ENCODE data around the gene ARMC2. TPM values are rescaled to one million over a fixed set of nuclear protein-coding genes. Genes with fewer than 3 reads are reported as not detected.

Gene ARMC2
- total and polyA plus RNA-seq, 2 of the 4 experiments (the other 2 are of a cell fraction) = 0.72 to 3.9 TPM

DNA sequence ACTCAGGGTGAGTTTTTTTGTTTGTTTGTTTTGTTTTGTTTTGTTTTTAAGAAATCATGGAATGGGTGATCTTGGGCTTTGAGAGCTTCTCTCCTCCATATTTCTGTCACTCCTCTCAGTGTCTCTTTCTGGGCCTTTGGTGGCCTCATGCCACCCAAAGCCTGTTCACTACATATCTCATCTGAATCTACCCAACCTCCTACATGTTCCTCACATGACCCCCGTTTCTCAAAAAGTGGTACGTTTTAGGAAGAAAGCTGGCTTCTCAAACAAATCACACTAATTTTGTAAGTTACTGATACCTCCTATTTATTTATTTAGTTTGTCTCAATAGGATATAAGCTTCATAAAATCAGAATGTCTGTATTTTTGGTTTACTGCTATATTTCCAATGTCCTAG lies 166.4 kb downstream of the ARMC2 start:
- no CpG with 5 or more reads among the region's 2 CpGs for WGBS, 2 experiments (ENCODE audit: extremely low coverage in 2 of 2, insufficient read length in 1 of 2)
- dilution Hi-C loops (cut with HindIII; ENCODE audit: low sequenced_read_pairs, unreplicated experiment) (no loop called here), in situ Hi-C loops (cut with MboI; ENCODE audit: low sequenced_read_pairs) (no loop called here), intact Hi-C loops (cut with micrococcal nuclease) (loop anchor here (5.0 kb wide), 2 partner anchors 38 to 368 kb away; partner anchors contain the start of gene CD164)
- H2AK5ac ChIP-seq (ENCODE audit: low read depth, low read length) = no peak overlapping the region
- no peak overlapping the region for H3K56ac ChIP-seq (ENCODE audit: extremely low read depth, insufficient read depth, low read length)
- H4K8ac ChIP-seq (ENCODE audit: low read depth in 2 of 2, low read length in 2 of 2) = no peak overlapping the region
- DNase-seq (no peak), ATAC-seq (ENCODE audit: low read depth) (no peak)
- H2BK5ac ChIP-seq (ENCODE audit: low read depth, low read length, poor library complexity, severe bottlenecking) = no peak overlapping the region
- H3K9ac ChIP-seq (ENCODE audit: low read depth, low read length) = no peak overlapping the region
- no peaks in the 10 kb centered on the region; the same call in 1 of the 2 replicates for H4K20me1 ChIP-seq (ENCODE audit: insufficient read depth, low read length)
- no peak overlapping the region for H3K4ac ChIP-seq (ENCODE audit: low read depth, low read length)
- no peak overlapping the region for H2BK120ac ChIP-seq (ENCODE audit: low read depth, low read length)
- CTCF ChIA-PET = no interaction called here
- no TSS peak for BruUV-seq (replicated peaks)
- H3K4me1 ChIP-seq (ENCODE audit: control insufficient read depth, insufficient read depth, low read length) = no peaks in the 10 kb centered on the region
- H3K27me3 ChIP-seq (ENCODE audit: control insufficient read depth, insufficient read depth, low read length) = no peaks in the 10 kb centered on the region
- H4K5ac ChIP-seq (ENCODE audit: low read depth, low read length) = no peak overlapping the region
- no peak overlapping the region for H3K18ac ChIP-seq (ENCODE audit: low read depth, low read length)
- H2AFZ ChIP-seq (replicated peaks; ENCODE audit: low read length, poor library complexity) = no peak overlapping the region
- no peak overlapping the region for H2AK9ac ChIP-seq (replicated peaks; ENCODE audit: low read depth, low read length, poor library complexity)
- H3K14ac ChIP-seq (replicated peaks; ENCODE audit: low read depth, low read length) = no peak overlapping the region
- H3K9me1 ChIP-seq (ENCODE audit: insufficient read depth, low read length) = no peaks in the 10 kb centered on the region
- H3K36me3 ChIP-seq (ENCODE audit: control insufficient read depth, insufficient read depth, low read length) = no peaks in the 10 kb centered on the region
- POLR2A ChIA-PET (ENCODE audit: unreplicated experiment) = no interaction called here
- H2BK20ac ChIP-seq (ENCODE audit: low read depth, low read length) = no peak overlapping the region
- no peaks in the 10 kb centered on the region for H3K9me3 ChIP-seq (ENCODE audit: control insufficient read depth, insufficient read depth, low read length)
- TF ChIP-seq RCOR1 (IDR thresholded peaks at IDR 0.05; ENCODE audit: insufficient replicate concordance, low read length) = no peak
- TF ChIP-seq, protein P1, sequence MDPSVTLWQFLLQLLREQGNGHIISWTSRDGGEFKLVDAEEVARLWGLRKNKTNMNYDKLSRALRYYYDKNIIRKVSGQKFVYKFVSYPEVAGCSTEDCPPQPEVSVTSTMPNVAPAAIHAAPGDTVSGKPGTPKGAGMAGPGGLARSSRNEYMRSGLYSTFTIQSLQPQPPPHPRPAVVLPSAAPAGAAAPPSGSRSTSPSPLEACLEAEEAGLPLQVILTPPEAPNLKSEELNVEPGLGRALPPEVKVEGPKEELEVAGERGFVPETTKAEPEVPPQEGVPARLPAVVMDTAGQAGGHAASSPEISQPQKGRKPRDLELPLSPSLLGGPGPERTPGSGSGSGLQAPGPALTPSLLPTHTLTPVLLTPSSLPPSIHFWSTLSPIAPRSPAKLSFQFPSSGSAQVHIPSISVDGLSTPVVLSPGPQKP (IDR thresholded peaks at IDR 0.05; ENCODE audit: borderline replicate concordance, low read depth, low read length) = no peak
- TF ChIP-seq USF2 (IDR thresholded peaks at IDR 0.05; ENCODE audit: low read depth, low read length) = no peak
- TF ChIP-seq CTCF (conservative IDR thresholded peaks at IDR 0.05; ENCODE audit: low read depth, low read length) = no peak
- TF ChIP-seq SMC3 (IDR thresholded peaks at IDR 0.05; ENCODE audit: low read depth, low read length) = no peak
- TF ChIP-seq CHD1 (IDR thresholded peaks at IDR 0.05; ENCODE audit: low read depth, low read length) = no peak
- no peak for TF ChIP-seq MXI1 (IDR thresholded peaks at IDR 0.05; ENCODE audit: borderline replicate concordance, low read depth, low read length)
- H3K4me3 ChIP-seq (ENCODE audit: insufficient read depth, low read depth, low read length) = no peak overlapping the region
- H3K4me2 ChIP-seq (ENCODE audit: low read depth, low read length) = no peak overlapping the region
- no peak overlapping the region for H3K27ac ChIP-seq (ENCODE audit: insufficient read depth, low read length)
- H4K91ac ChIP-seq (ENCODE audit: insufficient read depth, low read depth, low read length) = no peak overlapping the region
- no peaks in the 10 kb centered on the region; a peak in 2 of 4 replicates for H3K79me1 ChIP-seq (ENCODE audit: low read depth in 1 of 2, low read length in 2 of 2)
- H2BK15ac ChIP-seq (ENCODE audit: low read depth, low read length) = no peak overlapping the region
- H3K23ac ChIP-seq (ENCODE audit: low read depth, low read length) = no peak overlapping the region
